Measurements from ENCODE around the gene NPTX1. TPM values are rescaled to one million over a fixed set of nuclear protein-coding genes. Genes with fewer than 3 reads are reported as not detected.

NPTX1 gene
- total and polyA plus RNA-seq, 7 donors: 0.25 to 1.3 (median 0.67) TPM

DNA sequence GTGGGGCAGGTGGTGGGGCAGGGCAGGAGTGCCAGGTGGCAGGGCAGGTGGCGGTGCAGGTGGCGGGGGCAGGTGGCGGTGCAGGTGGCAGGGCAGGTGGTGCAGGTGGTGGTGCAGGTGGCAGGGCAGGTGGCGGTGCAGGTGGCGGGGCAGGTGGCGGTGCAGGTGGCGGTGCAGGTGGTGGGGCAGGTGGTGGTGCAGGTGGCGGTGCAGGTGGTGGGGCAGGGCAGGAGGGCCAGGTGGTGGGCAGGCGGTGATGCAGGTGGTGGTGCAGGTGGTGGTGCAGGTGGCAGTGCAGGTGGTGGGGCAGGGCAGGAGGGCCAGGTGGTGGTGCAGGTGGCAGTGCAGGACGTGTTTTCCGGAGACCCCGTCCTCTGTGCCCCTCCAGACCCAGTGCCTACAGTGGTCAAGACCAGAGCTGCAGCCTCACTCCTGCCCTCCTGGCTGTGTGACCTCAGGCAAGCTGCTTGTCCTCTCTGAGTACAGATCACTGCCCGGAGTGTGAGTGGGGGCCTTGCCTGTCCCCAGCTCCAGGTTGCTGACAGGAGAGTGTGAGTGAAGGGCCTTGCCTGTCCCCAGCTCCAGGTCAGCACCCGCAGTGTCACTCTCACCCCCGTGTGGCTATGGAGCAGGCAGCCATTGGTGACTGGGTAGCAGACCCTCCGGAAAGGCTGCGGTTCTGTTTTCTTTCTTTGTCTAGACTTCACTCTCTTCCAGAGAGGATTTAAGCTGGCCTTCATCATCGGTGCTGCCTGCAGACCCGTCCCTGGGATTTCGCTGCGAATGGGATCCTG lies 16.1 kb upstream of the NPTX1 start:
- Histone ChIP-seq H3K4me1 (no peaks in the 10 kb centered on the region), H3K27me3 (ENCODE audit: insufficient read depth in 3 of 3, low read length in 2 of 3) (peaks cover 0 to 31% (median 20%) of the 10 kb centered on the region in 3 donors), H3K36me3 (ENCODE audit: insufficient read depth in 1 of 2, low read depth in 1 of 2) (no peaks in the 10 kb centered on the region), H3K27ac (no peak overlapping the region), H3K9me3 (no peaks in the 10 kb centered on the region), H3K4me3 (no peak overlapping the region)
- ATAC-seq (no peak), DNase-seq (peak in 1 of 2 donors; percentile 34)
- 54 to 62% (median 60%) methylated on average over 17 to 21 of the region's 21 CpGs for WGBS, 3 donors
- TF ChIP-seq, protein P1, sequence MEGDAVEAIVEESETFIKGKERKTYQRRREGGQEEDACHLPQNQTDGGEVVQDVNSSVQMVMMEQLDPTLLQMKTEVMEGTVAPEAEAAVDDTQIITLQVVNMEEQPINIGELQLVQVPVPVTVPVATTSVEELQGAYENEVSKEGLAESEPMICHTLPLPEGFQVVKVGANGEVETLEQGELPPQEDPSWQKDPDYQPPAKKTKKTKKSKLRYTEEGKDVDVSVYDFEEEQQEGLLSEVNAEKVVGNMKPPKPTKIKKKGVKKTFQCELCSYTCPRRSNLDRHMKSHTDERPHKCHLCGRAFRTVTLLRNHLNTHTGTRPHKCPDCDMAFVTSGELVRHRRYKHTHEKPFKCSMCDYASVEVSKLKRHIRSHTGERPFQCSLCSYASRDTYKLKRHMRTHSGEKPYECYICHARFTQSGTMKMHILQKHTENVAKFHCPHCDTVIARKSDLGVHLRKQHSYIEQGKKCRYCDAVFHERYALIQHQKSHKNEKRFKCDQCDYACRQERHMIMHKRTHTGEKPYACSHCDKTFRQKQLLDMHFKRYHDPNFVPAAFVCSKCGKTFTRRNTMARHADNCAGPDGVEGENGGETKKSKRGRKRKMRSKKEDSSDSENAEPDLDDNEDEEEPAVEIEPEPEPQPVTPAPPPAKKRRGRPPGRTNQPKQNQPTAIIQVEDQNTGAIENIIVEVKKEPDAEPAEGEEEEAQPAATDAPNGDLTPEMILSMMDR (IDR thresholded peaks at IDR 0.05): no peak
- intact Hi-C loops (cut with DNase I): no loop called here

DNA sequence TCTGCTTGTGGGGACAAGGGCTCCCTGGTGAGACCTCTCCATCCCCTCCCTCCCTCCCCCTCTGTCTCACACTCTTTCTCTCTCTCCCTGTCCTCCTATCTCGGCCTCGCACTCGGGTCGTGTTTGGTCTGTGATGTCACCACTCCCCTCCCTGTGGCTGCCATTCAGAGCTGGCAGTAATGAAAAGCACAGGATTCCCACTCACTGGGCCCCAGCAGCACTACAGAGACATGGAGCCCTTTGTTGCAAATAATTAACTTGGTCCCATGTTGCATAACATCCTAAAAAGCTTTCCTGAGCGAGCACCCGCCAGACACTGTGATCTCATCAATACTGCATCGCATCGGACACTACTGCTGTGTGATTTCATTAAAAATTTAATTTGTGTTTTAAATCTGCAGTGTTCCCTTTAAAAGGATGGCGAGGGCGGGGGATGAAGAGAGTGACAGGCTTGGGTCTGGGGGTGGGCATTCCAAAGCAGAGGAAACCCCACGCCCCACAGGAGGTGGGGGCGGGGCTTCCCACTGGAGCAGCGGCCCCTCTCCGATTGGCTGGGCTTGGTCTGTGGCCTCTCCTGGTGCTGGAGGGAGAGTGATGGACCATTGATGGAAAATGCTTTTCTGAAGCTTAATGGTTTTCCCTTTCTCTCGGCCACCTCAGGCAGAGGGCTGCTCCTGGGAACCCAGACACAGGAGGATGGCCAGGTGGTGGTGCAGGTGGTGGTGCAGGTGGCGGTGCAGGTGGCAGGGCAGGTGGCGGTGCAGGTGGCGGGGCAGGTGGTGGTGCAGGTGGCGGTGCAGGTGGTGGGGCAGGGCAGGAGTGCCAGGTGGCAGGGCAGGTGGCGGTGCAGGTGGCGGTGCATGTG lies 15.3 kb upstream of the NPTX1 start:
- ATAC-seq (no peak), DNase-seq (peak in 1 of 2 donors; percentile 28)
- Histone ChIP-seq H3K27me3 (ENCODE audit: insufficient read depth in 3 of 3, low read length in 2 of 3) (peaks cover 0 to 40% (median 22%) of the 10 kb centered on the region in 3 donors), H3K4me1 (no peaks in the 10 kb centered on the region), H3K4me3 (no peak overlapping the region), H3K27ac (no peak overlapping the region), H3K9me3 (no peaks in the 10 kb centered on the region), H3K36me3 (ENCODE audit: insufficient read depth in 1 of 2, low read depth in 1 of 2) (no peaks in the 10 kb centered on the region)
- TF ChIP-seq, protein P1 (IDR thresholded peaks at IDR 0.05): no peak
- 43 to 53% (median 52%) methylated on average over 20 to 21 of the region's 21 CpGs for WGBS, 3 donors
- intact Hi-C loops (cut with DNase I): no loop called here

DNA sequence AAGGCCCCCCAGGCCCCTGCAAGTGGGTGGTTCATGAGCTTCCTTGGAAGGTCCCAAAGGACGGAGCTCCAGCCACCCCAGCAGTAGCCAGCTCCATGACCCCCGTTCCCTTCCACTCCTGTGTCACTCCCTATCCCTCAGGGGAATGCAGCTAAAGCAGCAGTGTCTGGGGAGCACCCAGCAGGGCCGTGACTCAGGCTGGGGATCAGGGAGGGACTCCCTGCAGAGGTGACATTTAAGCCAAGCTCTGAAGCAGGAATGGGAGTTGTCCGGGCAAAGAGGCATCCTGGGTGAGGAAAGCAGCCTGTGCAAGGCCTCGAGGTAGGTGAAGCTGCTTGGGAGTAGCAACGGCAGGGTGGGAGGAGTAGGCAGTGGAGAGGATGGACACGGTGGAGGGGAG lies 11.1 kb upstream of the NPTX1 start:
- Histone ChIP-seq H3K4me1 (no peaks in the 10 kb centered on the region), H3K9me3 (no peaks in the 10 kb centered on the region), H3K4me3 (no peak overlapping the region), H3K36me3 (ENCODE audit: insufficient read depth in 1 of 2, low read depth in 1 of 2) (no peaks in the 10 kb centered on the region), H3K27ac (no peak overlapping the region), H3K27me3 (ENCODE audit: insufficient read depth in 3 of 3, low read length in 2 of 3) (peaks cover 0 to 24% (median 17%) of the 10 kb centered on the region in 3 donors)
- ATAC-seq: no peak
- peak in 1 of 2 donors; percentile 19 for DNase-seq
- TF ChIP-seq, protein P1 (IDR thresholded peaks at IDR 0.05): no peak
- WGBS, 3 donors: 49 to 51% (median 49%) methylated on average over 7 of the region's 7 CpGs
- intact Hi-C loops (cut with DNase I): no loop called here

DNA sequence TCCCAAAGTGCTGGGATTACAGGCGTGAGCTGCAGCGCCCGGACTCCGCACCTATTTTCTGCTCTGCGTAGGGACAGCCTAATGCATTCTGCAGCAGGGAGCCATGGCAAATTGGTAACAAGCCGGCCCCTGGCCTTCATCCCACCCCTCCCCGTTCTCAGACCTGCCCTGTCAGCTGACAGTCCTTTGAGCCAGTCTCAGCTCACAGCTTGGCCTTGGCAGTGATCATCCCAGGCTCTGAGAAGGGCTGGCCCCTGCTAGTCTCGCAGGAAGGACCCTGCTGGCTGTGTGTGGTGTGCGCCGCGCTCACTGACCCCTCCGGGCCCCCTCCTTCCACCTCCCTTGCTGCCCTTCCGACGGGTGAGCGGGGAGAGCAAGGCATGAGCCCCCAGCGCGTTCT lies 10.3 kb upstream of the NPTX1 start:
- H3K4me3 ChIP-seq: no peak overlapping the region
- peak in 1 of 4 donors; percentile 42 for ATAC-seq
- H3K27ac ChIP-seq: no peak overlapping the region
- no peaks in the 10 kb centered on the region for H3K4me1 ChIP-seq
- TF ChIP-seq, protein P1 (IDR thresholded peaks at IDR 0.05): no peak
- H3K9me3 ChIP-seq: no peaks in the 10 kb centered on the region
- DNase-seq: peak in 1 of 2 donors; percentile 43
- intact Hi-C loops (cut with DNase I): no loop called here
- WGBS, 3 donors: 14 to 28% (median 15%) methylated on average over 17 of the region's 17 CpGs
- H3K36me3 ChIP-seq (ENCODE audit: insufficient read depth in 1 of 2, low read depth in 1 of 2): no peaks in the 10 kb centered on the region
- H3K27me3 ChIP-seq (ENCODE audit: insufficient read depth in 3 of 3, low read length in 2 of 3): peaks cover 0 to 33% (median 15%) of the 10 kb centered on the region in 3 donors

All from psoas muscle (tissue), 8 donors.